GM18511 (cell line): ENCODE data around the gene SIK2.
"Not testable (repeated sequence)": the region's sequence is repeated elsewhere in the genome, so short reads cannot be mapped to it uniquely, and the experiment has no call there.

Experiments used
- ATAC-seq: cut with Tn5 transposase; IDR thresholded peaks from one replicate; pipeline ENCODE4 v1.9.1; 2021; ENCODE audit warnings: mild to moderate bottlenecking, moderate library complexity; ENCODE audit not compliant: unreplicated experiment

Gene SIK2

DNA sequence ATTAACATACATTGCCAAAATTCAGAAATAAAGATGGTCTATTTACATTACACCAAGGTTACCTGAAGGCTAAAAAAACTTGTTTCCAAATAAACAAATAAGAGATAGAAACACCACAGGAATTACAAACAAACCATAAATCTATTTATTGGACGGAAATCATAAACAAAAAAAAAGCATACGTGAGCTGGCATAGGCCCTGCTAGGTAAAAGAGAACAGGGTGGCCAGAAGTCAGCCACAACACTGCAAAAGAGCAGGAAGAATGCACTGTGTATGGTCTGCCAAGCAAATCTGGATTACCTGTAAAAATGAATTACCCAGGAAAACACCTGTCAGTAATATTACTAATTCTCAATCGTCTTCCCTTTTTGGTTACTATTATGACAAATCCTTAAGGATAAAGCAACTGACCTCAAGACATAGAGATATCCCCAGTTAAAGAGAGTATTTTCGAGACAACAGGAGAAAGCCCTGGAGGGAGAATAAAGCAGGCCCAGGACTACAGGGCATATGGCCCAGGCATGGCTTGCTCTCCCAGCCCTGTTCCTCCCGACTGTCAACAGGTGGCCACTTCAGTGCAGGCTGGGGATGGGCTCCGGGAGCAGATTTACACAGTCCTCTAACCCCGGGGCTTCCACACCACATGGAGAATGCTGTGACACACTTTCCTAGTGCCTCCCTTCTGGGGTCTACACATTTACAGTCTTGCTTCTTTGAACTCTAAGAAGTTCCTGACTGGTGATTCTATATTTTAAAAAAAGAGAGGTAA, 146.0 kb downstream of the SIK2 start:
- ATAC-seq: no peak

DNA sequence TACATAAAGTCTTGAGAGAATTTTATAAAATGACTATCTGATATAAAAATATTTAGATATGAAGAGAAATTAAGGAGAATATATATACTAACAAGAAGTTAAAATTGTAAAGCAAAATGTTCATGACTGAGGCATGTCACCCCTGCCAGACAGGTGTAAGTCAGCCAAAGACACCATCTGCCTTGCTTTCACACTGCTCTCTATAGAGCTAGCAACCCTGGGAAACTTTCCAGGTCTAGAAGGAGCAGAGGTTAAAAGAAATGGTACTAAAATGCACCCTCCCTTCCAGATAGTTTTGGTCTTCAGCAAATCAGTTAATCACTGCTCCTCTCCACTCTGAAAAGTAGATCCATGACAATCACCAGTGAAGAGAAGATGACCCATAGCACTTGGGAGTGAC, 147.4 kb downstream of the SIK2 start:
- ATAC-seq: no peak

DNA sequence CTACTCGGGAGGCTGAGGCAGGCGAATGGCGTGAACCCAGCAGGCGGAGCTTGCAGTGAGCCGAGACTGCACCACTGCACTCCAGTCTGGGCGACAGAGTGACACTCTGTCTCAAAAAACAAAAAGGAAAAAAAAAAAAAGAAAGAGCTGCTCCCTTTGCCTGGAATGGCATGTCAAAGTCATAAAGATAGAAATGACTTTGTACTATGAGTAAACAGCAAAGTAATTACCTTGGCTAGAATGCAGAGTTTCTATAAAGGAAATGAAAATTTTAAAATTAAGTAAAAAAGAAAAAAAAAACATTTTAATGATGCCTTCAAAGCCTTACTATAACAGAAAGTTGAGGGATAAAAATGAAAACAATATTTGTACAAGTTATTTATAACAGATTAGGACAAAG, 153.8 kb downstream of the SIK2 start:
- ATAC-seq: no peak

GRCh38 chr11:111759376-111759775, 157.1 kb downstream of the SIK2 start:
- ATAC-seq: no peak

DNA sequence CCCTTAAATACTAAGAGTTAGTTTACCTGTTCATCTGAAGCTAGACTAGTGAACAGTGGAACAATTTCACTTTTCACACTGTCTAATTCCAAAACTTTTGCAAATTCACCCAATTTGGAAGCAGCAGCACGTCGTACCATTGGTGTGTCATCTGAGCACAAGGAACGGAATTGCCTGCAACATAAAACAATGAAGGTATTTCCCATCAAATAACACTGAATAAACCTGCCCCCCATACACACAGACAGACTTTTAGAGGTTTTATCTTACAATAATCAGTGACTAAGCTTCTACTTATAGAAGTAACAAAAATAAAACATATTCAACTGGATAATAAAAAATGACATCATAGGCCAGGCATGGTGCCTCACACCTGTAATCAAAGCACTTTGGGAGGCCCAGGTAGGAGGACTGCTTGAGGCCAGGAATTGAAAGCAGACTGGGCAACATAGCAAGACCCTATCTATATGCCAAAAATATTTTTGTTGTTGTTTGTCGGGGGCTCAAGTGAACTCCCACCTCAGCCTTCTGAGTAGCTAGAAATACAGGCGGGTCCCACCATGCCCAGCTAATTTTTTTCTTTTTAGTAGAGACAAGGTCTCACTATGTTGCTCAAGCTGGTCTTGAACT, 157.6 kb downstream of the SIK2 start:
- ATAC-seq: no peak

GRCh38 chr11:111761036-111761435, 158.8 kb downstream of the SIK2 start:
- no peak for ATAC-seq

GRCh38 chr11:111762526-111762925, 160.3 kb downstream of the SIK2 start:
- no peak for ATAC-seq

GRCh38 chr11:111762981-111763643, 160.9 kb downstream of the SIK2 start:
- ATAC-seq: no peak

GRCh38 chr11:111764621-111765020, 162.4 kb downstream of the SIK2 start:
- no peak for ATAC-seq

DNA sequence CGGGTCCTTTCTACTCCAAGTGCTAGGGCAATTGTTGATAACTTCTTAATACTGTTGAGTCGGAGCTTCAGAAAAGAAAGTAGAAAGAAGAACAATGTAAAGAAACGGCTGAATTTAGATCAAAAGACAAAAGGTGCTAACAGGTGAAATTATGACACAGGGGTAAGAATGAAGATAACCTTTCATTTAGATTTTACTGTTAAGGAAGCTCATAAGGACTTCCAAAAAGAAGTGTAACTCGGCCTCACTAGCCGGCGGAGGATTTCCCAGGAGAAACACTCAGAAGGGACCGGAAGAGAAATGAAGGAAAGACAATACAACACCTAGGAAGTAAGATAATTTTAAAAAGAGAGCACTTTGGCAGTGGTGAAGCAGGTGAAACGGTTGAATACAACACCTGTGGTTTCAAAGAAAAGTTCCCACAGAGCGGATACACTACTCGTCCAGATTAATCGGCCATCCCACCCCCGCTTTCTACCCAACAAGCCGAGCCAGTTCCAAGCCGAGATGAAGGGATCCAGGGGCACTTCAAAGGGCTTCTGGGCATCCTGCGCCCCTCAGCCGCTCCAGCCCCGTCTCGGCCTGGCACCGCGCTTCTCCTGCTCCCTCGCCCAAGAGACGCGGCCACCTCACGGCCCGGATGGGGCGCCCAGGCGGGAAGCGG, 163.2 kb downstream of the SIK2 start:
- peak; percentile 45 for ATAC-seq

- peak; percentile 92 for ATAC-seq
These were observed 164.0 kb downstream of the SIK2 start, which contains the start of gene PPP2R1B for GRCh38 chr11:111765984-111766833. TSS of gene PPP2R1B (minus strand) at chr11:111766389. CDS start at chr11:111766361, 28 bp downstream.

- ATAC-seq: peak; percentile 18
These were observed 164.5 kb downstream of the SIK2 start for GRCh38 chr11:111766834-111767142.

DNA sequence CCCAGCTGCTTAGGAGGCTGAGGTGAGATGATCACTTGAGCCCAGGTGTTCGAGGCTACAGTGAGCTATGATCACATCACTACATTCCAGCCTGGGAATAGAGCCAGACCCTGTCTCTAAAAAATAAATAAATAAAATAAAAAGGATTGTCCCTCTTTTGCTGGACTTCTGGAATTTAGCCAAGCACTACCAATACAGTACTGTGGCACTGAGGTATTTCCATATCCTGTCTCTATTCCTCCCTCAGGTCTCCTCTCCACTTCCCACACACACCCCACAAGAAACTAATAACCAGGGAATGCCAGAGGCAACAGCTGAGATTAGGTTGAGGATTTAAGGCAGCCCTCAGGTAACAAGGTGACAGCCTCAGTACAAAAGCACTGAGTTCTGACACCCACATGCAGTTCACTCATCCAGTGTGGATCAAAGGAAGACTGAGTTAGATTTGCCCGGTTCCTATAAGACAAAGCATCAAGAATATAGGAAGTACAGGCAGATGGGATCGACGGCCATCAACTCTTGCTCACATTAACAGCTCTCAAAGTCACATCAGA, 168.4 kb downstream of the SIK2 start:
- ATAC-seq: no peak

GRCh38 chr11:111771205-111771604, 169.0 kb downstream of the SIK2 start:
- not testable (repeated sequence) for ATAC-seq

DNA sequence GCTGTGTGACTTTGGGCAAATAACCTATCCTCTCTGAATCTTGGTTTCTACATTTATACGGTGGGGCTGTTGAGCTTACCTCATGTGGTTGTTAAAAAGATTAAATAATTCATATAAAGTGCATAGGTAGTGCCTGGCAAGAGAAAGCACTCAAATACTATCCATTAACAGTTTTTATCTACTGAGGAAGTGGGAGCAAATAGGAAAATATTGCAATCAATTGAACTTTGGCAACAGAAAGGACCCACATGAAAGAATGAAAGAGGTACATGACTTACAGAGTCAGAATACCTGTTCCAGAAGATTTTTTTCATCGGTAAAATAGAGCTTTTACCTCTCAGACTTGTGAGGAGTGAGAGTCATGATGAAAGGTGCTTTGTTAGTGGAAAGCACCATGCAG, 170.3 kb downstream of the SIK2 start:
- no peak for ATAC-seq

- ATAC-seq: no peak
These were observed 172.9 kb downstream of the SIK2 start for GRCh38 chr11:111774955-111775710.

DNA sequence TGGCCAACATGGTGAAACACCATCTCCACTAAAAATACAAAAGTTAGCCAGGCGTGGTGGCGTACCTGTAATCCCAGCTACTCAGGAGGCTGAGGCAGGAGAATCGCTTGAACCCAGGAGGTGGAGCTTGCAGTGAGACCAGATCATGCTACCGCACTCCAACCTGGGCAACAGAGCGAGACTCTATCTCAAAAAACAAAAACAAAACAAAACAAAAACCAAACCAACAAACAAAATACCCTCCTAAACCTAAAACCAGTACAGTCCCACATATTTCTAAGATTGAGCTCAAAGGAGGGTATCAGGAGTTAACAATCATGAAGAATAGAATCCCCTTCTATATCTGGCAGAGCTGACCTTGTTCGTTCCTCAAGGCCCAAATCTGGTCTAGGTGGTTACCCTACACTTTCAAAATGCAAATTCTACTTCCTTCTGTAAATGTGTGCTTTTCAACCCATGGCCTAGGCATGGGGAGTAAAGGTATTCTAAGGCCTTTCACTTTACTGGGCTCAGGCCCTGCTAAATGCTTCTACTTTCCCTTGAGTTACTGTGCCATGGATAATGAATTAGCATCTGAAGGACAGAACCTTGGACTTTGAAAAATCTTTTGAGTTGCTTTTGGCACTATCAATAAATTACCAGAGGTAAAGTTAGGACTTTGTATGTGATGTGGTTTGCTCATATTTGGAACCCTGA, 174.3 kb downstream of the SIK2 start:
- ATAC-seq: peak; percentile 98

DNA sequence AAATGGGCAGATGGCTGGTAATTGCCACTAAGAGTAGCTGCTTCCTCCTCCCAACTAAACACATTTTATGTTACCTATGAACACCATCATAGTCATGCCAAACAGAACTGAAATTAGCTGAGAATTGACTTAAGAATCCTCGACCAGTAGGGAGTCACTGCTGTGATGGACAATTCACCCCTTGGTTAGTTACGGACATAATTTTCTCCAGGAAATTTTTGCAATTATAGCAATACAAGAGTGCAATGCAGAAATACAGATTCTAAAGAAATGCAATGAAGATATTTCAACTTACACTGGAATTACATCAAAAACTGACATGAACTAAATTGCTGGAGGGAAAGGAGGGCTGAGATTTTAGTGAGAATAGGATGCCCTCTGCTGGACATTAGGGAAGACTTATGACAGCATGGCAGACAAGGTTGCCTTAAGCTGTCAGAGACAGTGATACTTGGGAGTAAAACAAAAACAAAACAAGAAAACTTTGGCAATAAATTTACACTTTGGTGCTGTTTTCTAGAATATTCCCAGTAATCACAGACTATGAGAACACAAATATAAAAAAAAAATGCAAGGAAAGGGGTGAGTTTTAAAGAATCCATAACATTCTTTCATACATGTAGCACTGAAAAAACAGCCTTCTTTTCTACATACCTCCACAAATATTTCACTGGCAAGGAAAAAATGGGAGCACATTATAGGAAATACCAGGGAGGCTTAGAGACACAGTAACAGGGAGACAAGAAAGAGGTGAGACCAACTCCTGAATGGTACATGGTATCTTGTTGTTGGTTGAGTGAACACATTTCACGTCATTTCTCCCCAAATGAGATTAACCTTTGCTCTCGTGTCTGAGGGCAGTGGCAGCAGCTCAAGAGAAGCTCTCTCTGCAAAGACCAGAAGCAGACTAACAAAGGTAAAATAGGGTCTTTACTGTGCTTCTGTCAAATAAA, 175.1 kb downstream of the SIK2 start:
- ATAC-seq: peak; percentile 60
